Measurements from ENCODE around the gene HSP90AA1.

DNA sequence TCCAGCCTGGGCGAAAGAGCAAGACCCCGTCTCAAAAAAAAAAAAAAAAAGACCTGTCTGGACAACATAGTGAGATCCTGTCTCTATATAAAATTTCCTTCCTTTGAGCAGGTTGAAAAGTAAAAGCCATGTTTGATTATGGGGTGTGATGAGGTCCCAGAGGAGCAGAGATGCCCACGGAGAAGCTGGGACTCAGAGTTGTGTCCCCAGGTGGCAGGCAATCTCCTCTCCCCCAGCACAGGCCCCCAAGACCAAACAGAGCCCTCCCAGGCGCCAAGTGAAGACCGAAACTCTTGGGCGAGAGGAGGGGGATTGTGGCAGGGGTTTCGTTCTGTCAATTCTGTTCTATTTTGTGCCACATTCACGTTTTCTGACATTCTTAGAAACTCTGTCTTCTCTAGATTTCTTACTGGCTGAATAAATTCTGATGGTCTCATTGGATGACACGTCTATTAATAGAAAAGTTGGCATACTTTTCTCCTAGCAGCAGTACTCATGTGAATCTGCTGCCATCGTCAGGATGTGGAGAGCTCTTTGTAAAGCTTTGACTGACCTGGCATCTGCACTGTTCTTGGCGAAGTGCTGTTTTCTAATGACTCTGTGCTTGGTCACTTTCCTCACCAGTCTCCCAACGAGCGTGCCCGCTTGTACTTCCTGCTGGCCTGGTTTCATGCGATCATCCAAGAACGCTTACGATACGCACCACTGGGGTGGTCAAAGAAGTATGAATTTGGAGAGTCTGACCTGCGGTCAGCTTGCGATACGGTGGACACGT is 43.4 kb downstream of the HSP90AA1 start:
- no peak for TF ChIP-seq CTCF (conservative IDR thresholded peaks at IDR 0.05)
- TF ChIP-seq EZH2 (IDR thresholded peaks at IDR 0.05; ENCODE audit: low read depth) = no peak
